Measurements from ENCODE around the gene SLX4IP.

DNA sequence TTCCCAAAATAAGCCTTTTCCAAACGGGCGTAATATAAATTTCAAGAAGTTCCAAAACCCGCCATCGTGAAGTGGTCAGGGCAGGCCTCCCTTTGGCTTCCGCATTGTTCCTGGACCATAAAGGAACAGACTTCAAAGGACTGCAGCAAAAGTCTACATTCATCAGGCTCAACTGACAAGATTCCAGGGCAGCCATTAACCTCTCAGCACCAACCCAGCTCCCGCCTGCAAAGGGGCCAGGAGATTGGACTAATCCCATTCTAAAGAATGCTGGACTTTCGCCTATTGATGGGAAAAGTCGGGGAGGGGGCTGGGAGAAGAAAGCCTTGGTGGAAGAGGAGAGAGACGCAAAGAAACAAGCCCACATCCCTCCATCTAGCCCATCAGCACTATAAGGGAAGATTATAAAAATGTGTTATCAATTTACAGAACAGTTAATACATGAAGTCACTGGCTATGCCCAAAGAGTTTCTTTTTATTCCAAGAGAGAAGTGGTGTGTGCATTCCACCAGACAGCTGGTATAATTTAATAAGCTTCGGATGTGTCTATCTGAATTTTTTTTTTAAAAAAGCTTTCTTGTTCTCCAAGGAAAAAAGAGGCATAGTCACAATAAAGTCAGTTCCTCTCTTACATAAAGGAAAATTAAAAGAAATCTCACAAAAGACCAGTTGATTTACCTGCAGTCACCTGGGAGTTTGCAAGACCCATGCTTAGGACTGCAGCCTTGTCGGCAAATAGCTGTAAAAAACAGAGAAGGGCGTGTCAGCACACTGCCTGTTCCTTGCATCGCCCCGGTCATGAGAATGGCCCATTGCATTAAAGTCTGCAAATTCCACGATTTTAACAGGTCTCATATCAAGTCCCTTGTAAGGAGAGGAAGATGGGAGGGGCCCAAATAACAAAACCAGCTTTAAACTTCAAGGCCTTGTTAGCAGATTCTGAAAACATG lies 220.9 kb downstream of the SLX4IP start:
- TF ChIP-seq CTCF (IDR thresholded peaks at IDR 0.05) (no peak), EZH2 (IDR thresholded peaks at IDR 0.05; ENCODE audit: borderline replicate concordance, insufficient read depth, low read depth, low read length, poor library complexity, severe bottlenecking) (no peak)

Measured in B cell (primary cell).